Measurements from ENCODE around the gene SLX4IP. TPM values are rescaled to one million over a fixed set of nuclear protein-coding genes. Genes with fewer than 3 reads are reported as not detected.
"Not testable (repeated sequence)": the region's sequence is repeated elsewhere in the genome, so short reads cannot be mapped to it uniquely, and the experiment has no call there.

The SLX4IP gene
- total RNA-seq, result 1 to 10 TPM; 8.8 to 8.9 TPM

- H3K27me3 Mint-ChIP-seq (ENCODE audit: low read depth), result no peaks in the 10 kb centered on the region
- peaks cover 4% of the 10 kb centered on the region for H3K36me3 Mint-ChIP-seq (ENCODE audit: low read depth)
- H3K4me1 Mint-ChIP-seq (ENCODE audit: low read depth), result peaks cover 49% of the 10 kb centered on the region
- ChIA-PET POLR2A (interaction anchor here (0.6 to 2.4 kb wide), 9 partner anchors 9 to 240 kb away, joined by 3 to 9 read pairs (median 3); no protein-coding TSS in a partner anchor), CTCF (interaction anchor here (0.9 to 2.6 kb wide), 9 partner anchors 10 to 457 kb away, joined by 3 to 21 read pairs (median 6); no protein-coding TSS in a partner anchor)
- H3K4me3 Mint-ChIP-seq, result peak within 1 kb of the TSS; percentile 80
- DNase-seq (peak; percentile 90), ATAC-seq (peak; percentile 78)
- H3K27ac Mint-ChIP-seq, result peak within 1 kb of the TSS; percentile 97
- no peaks in the 10 kb centered on the region for H3K9me3 Mint-ChIP-seq (ENCODE audit: insufficient read depth)
Measured at GRCh38 chr20:10434832-10435812, at the start of gene SLX4IP. TSS of gene SLX4IP (plus strand) at chr20:10435305. CDS start at chr20:10458205, 22,900 bp downstream.

GRCh38 chr20:10385850-10386544, 49.1 kb upstream of the SLX4IP start:
- no peak for ATAC-seq
- ChIA-PET POLR2A (no interaction called here), CTCF (no interaction called here)
- H3K4me3 Mint-ChIP-seq, result no peak overlapping the region
- no peak overlapping the region for H3K27ac Mint-ChIP-seq
- no peak for DNase-seq
- peaks cover 2% of the 10 kb centered on the region for H3K27me3 Mint-ChIP-seq (ENCODE audit: low read depth)
- no peaks in the 10 kb centered on the region for H3K9me3 Mint-ChIP-seq (ENCODE audit: insufficient read depth)
- no peaks in the 10 kb centered on the region for H3K4me1 Mint-ChIP-seq (ENCODE audit: low read depth)
- no peaks in the 10 kb centered on the region for H3K36me3 Mint-ChIP-seq (ENCODE audit: low read depth)

GRCh38 chr20:10387686-10388085, 47.4 kb upstream of the SLX4IP start:
- ATAC-seq (no peak), DNase-seq (no peak)
- no peak overlapping the region for H3K4me3 Mint-ChIP-seq
- ChIA-PET CTCF (no interaction called here), POLR2A (no interaction called here)
- no peaks in the 10 kb centered on the region for H3K4me1 Mint-ChIP-seq (ENCODE audit: low read depth)
- H3K36me3 Mint-ChIP-seq (ENCODE audit: low read depth), result no peaks in the 10 kb centered on the region
- H3K27me3 Mint-ChIP-seq (ENCODE audit: low read depth), result peaks cover 2% of the 10 kb centered on the region
- H3K9me3 Mint-ChIP-seq (ENCODE audit: insufficient read depth), result no peaks in the 10 kb centered on the region
- H3K27ac Mint-ChIP-seq, result no peak overlapping the region

DNA sequence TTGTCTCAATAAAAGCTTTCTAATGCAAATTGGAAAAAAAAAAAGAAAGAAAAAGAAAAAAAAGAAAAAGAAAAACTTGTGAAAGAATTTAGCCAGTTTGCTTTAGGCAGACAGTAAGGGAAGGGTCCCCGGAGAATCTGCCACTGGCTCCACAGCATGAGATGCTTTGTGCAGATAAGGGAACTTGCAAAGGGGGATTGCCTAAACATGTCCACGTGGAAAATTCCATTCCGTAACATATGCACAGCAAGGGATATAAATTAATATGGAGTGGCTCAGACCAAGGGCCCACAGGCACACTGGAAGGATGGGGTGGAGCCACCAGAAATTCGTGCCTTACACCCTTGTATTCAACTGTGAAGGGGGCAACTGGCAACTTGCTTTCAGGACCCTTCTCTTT, 46.5 kb upstream of the SLX4IP start:
- POLR2A ChIA-PET, result no interaction called here
- CTCF ChIA-PET, result no interaction called here
- ATAC-seq, result no peak
- no peaks in the 10 kb centered on the region for H3K4me1 Mint-ChIP-seq (ENCODE audit: low read depth)
- H3K27me3 Mint-ChIP-seq (ENCODE audit: low read depth), result peaks cover 2% of the 10 kb centered on the region
- H3K36me3 Mint-ChIP-seq (ENCODE audit: low read depth), result no peaks in the 10 kb centered on the region
- no peak for DNase-seq
- H3K9me3 Mint-ChIP-seq (ENCODE audit: insufficient read depth), result no peaks in the 10 kb centered on the region
- no peak overlapping the region for H3K4me3 Mint-ChIP-seq
- H3K27ac Mint-ChIP-seq, result no peak overlapping the region

DNA sequence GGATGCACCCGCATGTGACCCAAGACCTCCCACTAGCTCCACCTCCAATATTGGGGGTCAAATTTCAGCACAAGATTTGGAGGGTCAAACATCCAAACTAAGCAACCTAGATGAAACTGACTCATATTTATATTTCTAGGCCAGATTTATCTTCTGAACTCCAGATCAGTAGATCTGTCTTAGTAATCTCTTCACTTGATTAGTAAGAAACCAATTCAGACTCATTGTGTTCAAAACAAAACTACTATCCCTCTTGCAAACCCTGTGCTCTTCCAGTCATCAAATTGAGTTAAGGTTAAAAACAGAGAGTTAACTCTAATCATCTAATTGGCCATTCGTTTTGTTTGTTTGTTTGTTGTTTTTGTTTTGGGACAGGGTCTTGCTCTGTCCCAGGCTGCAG, 44.4 kb upstream of the SLX4IP start:
- DNase-seq (no peak), ATAC-seq (no peak)
- H3K36me3 Mint-ChIP-seq (ENCODE audit: low read depth), result no peaks in the 10 kb centered on the region
- H3K27me3 Mint-ChIP-seq (ENCODE audit: low read depth), result peaks cover 2% of the 10 kb centered on the region
- ChIA-PET CTCF (no interaction called here), POLR2A (interaction anchor here (0.6 kb wide), 1 partner anchor 1083 kb away, joined by 3 read pairs; no protein-coding TSS in a partner anchor)
- no peaks in the 10 kb centered on the region for H3K9me3 Mint-ChIP-seq (ENCODE audit: insufficient read depth)
- no peak overlapping the region for H3K4me3 Mint-ChIP-seq
- no peaks in the 10 kb centered on the region for H3K4me1 Mint-ChIP-seq (ENCODE audit: low read depth)
- no peak overlapping the region for H3K27ac Mint-ChIP-seq

GRCh38 chr20:10394752-10395151, 40.4 kb upstream of the SLX4IP start:
- POLR2A ChIA-PET; H3K27me3 Mint-ChIP-seq (ENCODE audit: low read depth); DNase-seq; CTCF ChIA-PET; H3K9me3 Mint-ChIP-seq (ENCODE audit: insufficient read depth); ATAC-seq; H3K27ac Mint-ChIP-seq; H3K36me3 Mint-ChIP-seq (ENCODE audit: low read depth); H3K4me3 Mint-ChIP-seq; H3K4me1 Mint-ChIP-seq (ENCODE audit: low read depth): not testable (repeated sequence)

- Mint-ChIP-seq H3K4me3 (no peak overlapping the region), H3K4me1 (ENCODE audit: low read depth) (peaks cover 5% of the 10 kb centered on the region), H3K36me3 (ENCODE audit: low read depth) (no peaks in the 10 kb centered on the region), H3K27ac (no peak overlapping the region), H3K9me3 (ENCODE audit: insufficient read depth) (no peaks in the 10 kb centered on the region), H3K27me3 (ENCODE audit: low read depth) (no peaks in the 10 kb centered on the region)
- POLR2A ChIA-PET, result no interaction called here
- CTCF ChIA-PET, result no interaction called here
- ATAC-seq, result no peak
- DNase-seq, result no peak
Measured at GRCh38 chr20:10398834-10399369, 36.2 kb upstream of the SLX4IP start.

DNA sequence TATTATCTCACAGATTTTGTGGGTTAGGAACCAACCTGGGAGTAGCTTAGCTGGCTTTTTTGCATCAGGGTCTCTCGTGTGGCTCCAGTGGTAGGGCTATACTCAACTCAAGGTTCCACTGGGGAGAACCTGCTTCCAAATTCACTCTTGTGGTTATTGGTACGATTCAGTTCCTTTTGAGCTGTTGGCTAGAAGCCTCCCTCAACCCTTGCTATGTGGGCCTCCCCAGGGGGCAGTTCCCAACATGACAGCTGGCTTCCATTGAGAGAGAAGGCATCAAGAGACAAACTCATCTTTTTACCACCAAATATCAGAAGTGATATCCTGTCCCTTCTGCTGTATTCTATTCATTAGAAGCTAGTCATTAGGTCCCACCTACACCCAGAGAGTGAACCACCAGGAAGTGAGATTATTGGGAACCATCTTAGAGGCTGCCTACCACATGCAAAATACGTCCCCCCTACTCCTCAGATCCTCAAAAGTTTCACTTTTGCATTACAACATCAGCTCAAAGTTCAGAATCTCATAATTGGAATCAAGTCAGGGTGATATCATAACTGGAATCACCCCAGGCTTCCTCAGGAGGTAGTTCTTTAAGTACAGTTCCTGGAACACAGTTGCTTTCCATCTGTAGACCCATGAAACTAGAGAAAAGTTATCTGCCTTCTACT, 32.0 kb upstream of the SLX4IP start:
- H3K9me3 Mint-ChIP-seq (ENCODE audit: insufficient read depth), result no peaks in the 10 kb centered on the region
- DNase-seq (no peak), ATAC-seq (no peak)
- ChIA-PET POLR2A (no interaction called here), CTCF (interaction anchor here (1.6 to 2.5 kb wide), 2 partner anchors 10 to 23 kb away, joined by 4 to 9 read pairs; no protein-coding TSS in a partner anchor)
- no peaks in the 10 kb centered on the region for H3K27me3 Mint-ChIP-seq (ENCODE audit: low read depth)
- no peak overlapping the region for H3K27ac Mint-ChIP-seq
- H3K36me3 Mint-ChIP-seq (ENCODE audit: low read depth), result no peaks in the 10 kb centered on the region
- H3K4me1 Mint-ChIP-seq (ENCODE audit: low read depth), result peaks cover 5% of the 10 kb centered on the region
- H3K4me3 Mint-ChIP-seq, result no peak overlapping the region

- Mint-ChIP-seq H3K27me3 (ENCODE audit: low read depth) (no peaks in the 10 kb centered on the region), H3K27ac (no peak overlapping the region), H3K4me3 (no peak overlapping the region), H3K4me1 (ENCODE audit: low read depth) (peaks cover 5% of the 10 kb centered on the region), H3K9me3 (ENCODE audit: insufficient read depth) (no peaks in the 10 kb centered on the region), H3K36me3 (ENCODE audit: low read depth) (no peaks in the 10 kb centered on the region)
- DNase-seq (no peak), ATAC-seq (no peak)
- POLR2A ChIA-PET, result no interaction called here
- CTCF ChIA-PET, result interaction anchor here (1.6 to 2.5 kb wide), 2 partner anchors 9 to 22 kb away, joined by 4 to 9 read pairs; no protein-coding TSS in a partner anchor
Measured at GRCh38 chr20:10404023-10404628, 31.0 kb upstream of the SLX4IP start.

GRCh38 chr20:10404959-10405530, 30.1 kb upstream of the SLX4IP start:
- no peaks in the 10 kb centered on the region for H3K36me3 Mint-ChIP-seq (ENCODE audit: low read depth)
- H3K4me1 Mint-ChIP-seq (ENCODE audit: low read depth), result peaks cover 5% of the 10 kb centered on the region
- no peak overlapping the region for H3K4me3 Mint-ChIP-seq
- ChIA-PET CTCF (interaction anchor here (2.5 kb wide), 1 partner anchor 21 kb away, joined by 9 read pairs; no protein-coding TSS in a partner anchor), POLR2A (no interaction called here)
- DNase-seq (no peak), ATAC-seq (no peak)
- H3K27me3 Mint-ChIP-seq (ENCODE audit: low read depth), result no peaks in the 10 kb centered on the region
- no peaks in the 10 kb centered on the region for H3K9me3 Mint-ChIP-seq (ENCODE audit: insufficient read depth)
- H3K27ac Mint-ChIP-seq, result no peak overlapping the region
